DMS 273 treated with DMSO at 0.1 percent for 48 hours (cell line): ENCODE measurements around the gene ERBB2.

Experiments used
- DNase-seq: peaks from one replicate; lab custom pipeline; 2025; lab: John Stamatoyannopoulos, UW

The ERBB2 gene

GRCh38 chr17:39699818-39700147, at the start of gene ERBB2:
Gene ERBB2, plus strand, starts transcription at chr17:39700064. Its CDS starts 175 bp downstream, at chr17:39700239.
- no peak for DNase-seq

DNA sequence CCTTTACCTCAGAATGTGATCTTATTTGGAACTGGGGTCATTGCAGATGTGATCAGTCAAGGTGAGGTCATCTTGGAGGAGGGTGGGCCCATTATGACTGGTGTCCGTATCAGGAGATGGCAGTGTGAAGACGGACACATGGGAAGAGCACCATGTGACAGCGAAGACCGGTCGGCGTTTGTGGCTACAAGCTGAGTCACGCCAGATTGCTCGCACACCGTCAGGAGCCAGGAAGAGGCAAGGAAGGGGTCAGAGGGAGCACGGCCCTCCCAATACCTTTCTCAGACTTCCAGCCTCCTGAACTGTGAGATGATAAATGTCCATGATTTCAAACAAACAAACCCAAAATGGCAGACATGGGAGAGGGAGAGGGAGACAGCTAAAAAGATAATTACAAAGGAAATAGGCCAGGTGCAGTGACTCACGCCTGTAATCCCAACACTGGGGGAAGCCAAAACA, 49.7 kb upstream of the ERBB2 start:
- DNase-seq: no peak

- no peak for DNase-seq
These were observed 47.8 kb upstream of the ERBB2 start for GRCh38 chr17:39651923-39652586.

DNA sequence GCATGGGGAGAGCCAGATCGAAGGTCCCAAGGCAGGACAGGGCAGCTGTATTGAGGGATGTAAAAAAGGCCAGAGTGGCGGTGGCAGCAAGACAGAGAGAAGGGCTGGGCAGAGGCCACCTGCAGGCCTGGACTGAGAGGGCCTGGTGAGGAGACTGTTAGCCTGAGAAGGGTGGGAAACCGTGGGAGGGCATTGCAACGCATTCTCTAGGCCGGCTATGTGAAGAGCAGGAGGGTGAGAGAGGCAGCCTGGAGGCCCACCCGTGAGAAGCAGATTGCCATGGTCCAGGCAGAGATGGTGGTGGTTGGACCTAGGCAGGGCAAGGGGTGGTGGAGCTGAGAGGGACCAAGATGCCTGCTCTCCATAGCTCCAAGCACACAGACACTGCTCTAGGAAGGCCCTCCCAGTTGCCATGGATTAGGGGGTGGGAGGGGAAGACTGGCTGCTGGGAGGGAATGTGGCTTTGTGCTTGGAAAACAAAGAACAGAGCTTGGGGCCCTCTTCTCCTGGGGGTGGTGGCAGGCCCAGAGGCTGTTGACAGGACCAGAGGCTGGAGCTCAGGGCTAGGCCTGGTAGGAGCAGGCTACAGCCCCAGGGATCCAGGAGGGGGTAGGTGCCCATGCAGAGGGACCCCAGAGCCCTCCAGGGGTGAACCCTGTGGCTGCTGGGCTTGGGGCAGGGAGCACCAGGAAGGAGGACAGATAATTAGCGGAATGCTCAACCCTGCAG, 47.1 kb upstream of the ERBB2 start:
- no peak for DNase-seq

GRCh38 chr17:39653316-39653661, 46.6 kb upstream of the ERBB2 start:
- no peak for DNase-seq

GRCh38 chr17:39653662-39654331, 46.1 kb upstream of the ERBB2 start:
- no peak for DNase-seq

GRCh38 chr17:39655105-39655504, 44.8 kb upstream of the ERBB2 start:
- no peak for DNase-seq

- DNase-seq: no peak
These were observed 41.5 kb upstream of the ERBB2 start for GRCh38 chr17:39658346-39658745.

GRCh38 chr17:39658760-39659159, 41.1 kb upstream of the ERBB2 start:
- DNase-seq: no peak

DNA sequence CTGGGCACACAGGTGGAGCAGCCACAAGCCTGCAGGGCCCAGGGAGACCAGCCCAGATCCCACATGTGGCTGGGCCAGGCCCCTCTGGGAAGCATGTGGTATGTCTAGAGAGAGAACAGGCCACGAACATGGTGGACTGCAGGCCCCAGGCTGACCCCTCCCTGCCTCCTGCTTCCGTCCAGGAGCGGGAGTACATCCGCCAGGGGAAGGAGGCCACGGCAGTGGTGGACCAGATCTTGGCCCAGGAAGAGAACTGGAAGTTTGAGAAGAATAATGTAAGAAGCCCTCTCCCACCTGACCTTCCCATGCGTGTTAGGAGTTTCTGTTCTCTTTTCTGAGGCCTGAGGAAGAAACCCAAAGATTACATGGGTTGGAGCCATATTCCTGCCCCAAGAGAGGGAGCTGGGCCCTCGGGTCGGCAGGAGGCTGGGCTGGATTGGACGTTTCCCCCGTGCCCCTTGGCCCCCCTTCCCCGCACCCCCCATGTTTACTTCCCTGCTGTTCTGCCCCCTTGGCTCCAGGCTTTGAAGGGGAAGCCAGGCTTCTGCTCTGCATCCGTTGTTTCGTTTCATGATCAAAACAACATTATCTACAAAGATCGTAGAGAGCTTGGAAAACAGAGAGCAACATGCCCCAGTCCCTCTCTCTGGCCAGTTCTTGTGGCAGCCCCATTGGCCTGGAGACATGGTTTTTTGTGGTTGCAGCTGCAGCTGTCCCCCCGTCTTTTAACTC, 40.4 kb upstream of the ERBB2 start:
- DNase-seq: no peak

GRCh38 chr17:39660011-39660360, 39.9 kb upstream of the ERBB2 start:
- no peak for DNase-seq

GRCh38 chr17:39660397-39661385, 39.2 kb upstream of the ERBB2 start:
- DNase-seq: no peak

- DNase-seq: no peak
These were observed 37.9 kb upstream of the ERBB2 start for GRCh38 chr17:39661744-39662541.

DNA sequence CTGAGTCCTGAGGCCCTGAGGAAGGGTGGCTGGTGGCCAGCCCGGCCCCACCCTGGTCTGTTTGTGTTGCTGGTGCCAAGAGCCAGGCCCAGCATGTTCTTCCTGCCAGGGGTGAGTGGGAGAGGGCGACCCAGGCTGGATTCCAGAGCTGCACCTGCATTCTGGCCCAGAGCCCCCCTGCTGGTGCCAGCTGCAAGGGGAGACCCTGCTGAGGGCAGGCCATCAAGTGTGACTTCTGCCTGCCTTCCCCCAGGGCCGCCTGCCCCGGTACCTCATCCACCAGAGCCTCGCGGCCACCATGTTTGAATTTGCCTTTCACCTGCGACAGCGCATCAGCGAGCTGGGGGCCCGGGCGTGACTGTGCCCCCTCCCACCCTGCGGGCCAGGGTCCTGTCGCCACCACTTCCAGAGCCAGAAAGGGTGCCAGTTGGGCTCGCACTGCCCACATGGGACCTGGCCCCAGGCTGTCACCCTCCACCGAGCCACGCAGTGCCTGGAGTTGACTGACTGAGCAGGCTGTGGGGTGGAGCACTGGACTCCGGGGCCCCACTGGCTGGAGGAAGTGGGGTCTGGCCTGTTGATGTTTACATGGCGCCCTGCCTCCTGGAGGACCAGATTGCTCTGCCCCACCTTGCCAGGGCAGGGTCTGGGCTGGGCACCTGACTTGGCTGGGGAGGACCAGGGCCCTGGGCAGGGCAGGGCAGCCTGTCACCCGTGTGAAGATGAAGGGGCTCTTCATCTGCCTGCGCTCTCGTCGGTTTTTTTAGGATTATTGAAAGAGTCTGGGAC, 37.1 kb upstream of the ERBB2 start:
- no peak for DNase-seq

- no peak for DNase-seq
These were observed 36.5 kb upstream of the ERBB2 start for GRCh38 chr17:39663340-39663687.

DNA sequence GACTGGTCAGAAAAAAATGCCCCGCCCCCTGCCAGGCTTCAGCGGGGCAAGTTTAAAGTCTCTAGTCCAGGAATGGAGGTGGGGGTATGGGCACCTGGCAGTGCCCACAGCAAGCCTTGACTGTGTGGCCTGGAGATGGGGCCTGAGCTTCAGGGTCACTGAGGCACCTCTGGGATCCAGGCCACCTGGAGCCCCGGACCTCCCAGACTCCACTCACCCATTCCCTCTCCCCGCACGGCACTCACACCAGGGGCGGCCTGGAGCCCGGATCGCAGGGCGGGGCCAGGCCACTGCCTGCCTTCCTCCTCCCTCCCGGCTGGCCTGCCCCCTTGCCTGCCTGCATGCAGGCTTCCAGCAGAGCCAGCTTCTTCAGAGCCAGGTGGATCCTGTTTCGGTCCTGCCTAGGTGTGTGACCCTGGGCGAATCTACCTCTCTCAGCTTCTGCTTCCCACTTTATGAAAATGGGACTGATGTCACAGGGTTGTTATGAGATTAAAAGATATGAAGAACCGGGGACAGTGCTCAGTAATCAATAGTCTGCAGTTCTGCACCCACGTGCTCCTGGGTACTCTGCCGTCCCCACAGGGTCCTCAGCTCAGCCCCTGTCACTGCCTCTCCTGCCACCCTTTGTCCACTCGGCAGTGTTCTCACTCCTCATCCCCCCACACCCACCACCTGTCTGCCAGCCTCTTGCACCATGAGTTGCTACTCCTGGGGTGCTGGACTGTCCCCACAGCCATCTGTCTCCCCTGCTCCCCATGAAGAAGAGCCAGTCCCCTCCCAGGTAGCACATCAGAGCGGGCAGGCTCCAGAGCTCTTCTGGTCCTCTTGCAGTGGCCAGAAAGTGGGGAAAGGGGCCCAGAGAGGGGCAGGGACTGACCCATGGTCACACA, 35.9 kb upstream of the ERBB2 start:
- DNase-seq: no peak

- no peak for DNase-seq
These were observed 35.0 kb upstream of the ERBB2 start, which contains the start of gene TCAP for GRCh38 chr17:39664581-39665561. Gene TCAP, plus strand, starts transcription at chr17:39665349. Its CDS starts 11 bp downstream, at chr17:39665360.
